ENCODE results near the gene KBTBD7.
"Not testable (repeated sequence)": the region's sequence is repeated elsewhere in the genome, so short reads cannot be mapped to it uniquely, and the experiment has no call there.

The KBTBD7 gene

DNA sequence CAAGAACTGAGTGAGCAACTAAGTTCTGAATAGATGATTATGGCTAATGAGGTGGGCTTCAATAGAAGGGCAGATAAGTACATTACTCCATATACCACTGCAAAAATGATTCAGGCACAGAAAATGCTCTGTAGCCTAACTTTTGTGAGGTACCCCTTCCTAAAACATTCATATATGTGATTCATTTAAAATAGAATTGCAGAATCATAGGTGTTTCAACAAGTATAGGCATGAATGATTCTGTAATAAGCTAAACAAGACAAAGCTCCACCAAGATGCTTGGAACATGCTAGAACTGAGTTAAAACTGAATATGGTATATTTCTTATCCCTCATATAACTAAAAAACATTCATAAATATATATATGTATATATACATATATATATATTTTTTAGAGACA lies 12.1 kb downstream of the KBTBD7 start:
- no peak overlapping the region for H3K4me3 ChIP-seq (replicated peaks; ENCODE audit: low read depth, low read length)
- no peak for TF ChIP-seq CTCF (IDR thresholded peaks at IDR 0.05; ENCODE audit: low read length, missing control alignments)
- no peak for DNase-seq (ENCODE audit: low read depth)

GRCh38 chr13:41179593-41180250 lies 14.6 kb downstream of the KBTBD7 start:
- no peak for TF ChIP-seq CTCF (IDR thresholded peaks at IDR 0.05; ENCODE audit: low read length, missing control alignments)
- DNase-seq (ENCODE audit: low read depth), result peak; percentile 36
- no peak overlapping the region for H3K4me3 ChIP-seq (replicated peaks; ENCODE audit: low read depth, low read length)

GRCh38 chr13:41178040-41178439 lies 16.3 kb downstream of the KBTBD7 start:
- DNase-seq (ENCODE audit: low read depth), result peak; percentile 70
- no peak for TF ChIP-seq CTCF (IDR thresholded peaks at IDR 0.05; ENCODE audit: low read length, missing control alignments)
- no peak overlapping the region for H3K4me3 ChIP-seq (replicated peaks; ENCODE audit: low read depth, low read length)

- no peak for TF ChIP-seq CTCF (IDR thresholded peaks at IDR 0.05; ENCODE audit: low read length, missing control alignments)
- H3K4me3 ChIP-seq (replicated peaks; ENCODE audit: low read depth, low read length), result no peak overlapping the region
- DNase-seq (ENCODE audit: low read depth), result peak; percentile 43
Observed at GRCh38 chr13:41177616-41178015, 16.8 kb downstream of the KBTBD7 start.

DNA sequence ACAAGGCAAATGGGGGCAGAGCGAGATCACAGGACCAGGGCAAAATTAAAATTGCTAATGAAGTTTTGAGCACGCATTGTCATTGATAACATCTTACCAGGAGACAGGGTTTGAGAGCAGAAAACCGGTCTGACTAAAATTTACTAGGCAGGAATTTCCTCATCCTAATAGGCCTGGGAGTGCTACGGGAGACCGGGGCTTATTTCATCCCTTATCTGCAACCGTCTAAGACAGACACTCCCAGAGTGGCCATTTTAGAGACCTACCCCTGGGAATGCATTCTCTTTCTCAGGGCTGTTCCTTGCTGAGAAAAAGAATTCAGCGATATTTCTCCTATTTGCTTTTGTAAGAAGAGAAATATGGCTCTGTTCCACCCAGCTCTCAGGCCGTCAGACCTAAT lies 18.8 kb downstream of the KBTBD7 start:
- DNase-seq (ENCODE audit: low read depth); H3K4me3 ChIP-seq (replicated peaks; ENCODE audit: low read depth, low read length): not testable (repeated sequence)

DNA sequence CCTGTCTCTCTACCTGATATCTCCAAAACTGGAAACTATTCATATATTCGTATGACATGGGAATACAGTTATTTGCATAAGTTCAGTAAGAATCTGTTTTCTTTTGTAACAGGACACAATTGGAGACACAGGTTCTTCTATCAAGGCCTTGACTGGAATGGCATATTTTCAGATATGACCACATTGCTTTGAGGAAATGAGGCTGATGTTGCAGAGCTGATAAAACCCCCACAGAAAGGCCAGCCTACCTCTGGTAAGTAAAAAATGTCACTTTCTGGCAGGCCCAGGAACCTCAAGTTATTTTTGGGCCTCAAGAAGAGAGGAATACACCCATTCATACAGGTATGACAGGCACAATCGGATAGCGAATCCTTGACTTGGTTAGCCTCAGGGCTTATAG lies 32.2 kb downstream of the KBTBD7 start:
- H3K4me3 ChIP-seq (replicated peaks; ENCODE audit: low read depth, low read length), result no peak overlapping the region
- TF ChIP-seq CTCF (IDR thresholded peaks at IDR 0.05; ENCODE audit: low read length, missing control alignments), result no peak
- no peak for DNase-seq (ENCODE audit: low read depth)

GRCh38 chr13:41159174-41159573 lies 35.2 kb downstream of the KBTBD7 start:
- TF ChIP-seq CTCF (IDR thresholded peaks at IDR 0.05; ENCODE audit: low read length, missing control alignments), result no peak
- DNase-seq (ENCODE audit: low read depth), result no peak
- H3K4me3 ChIP-seq (replicated peaks; ENCODE audit: low read depth, low read length), result no peak overlapping the region

Data from fibroblast of pulmonary artery (primary cell).